H1 (cell line): Measurements from ENCODE around the gene SSNA1.

ENCODE experiments used
- CTCF ChIP-seq, 3 experiments: IDR thresholded peaks; 1 replicate in 2 of 3; 2 replicates in 1 of 3; pipeline versions ENCODE4 v1.5.1 to v1.6.1; 2011; ENCODE audit warnings: low read length in 3 of 3, mild to moderate bottlenecking in 3 of 3, inconsistent platforms in 2 of 3, low read depth in 1 of 3, moderate library complexity in 1 of 3; ENCODE audit not compliant: insufficient read depth in 1 of 3; ENCODE audit errors: control extremely low read depth in 1 of 3
- POLR2AphosphoS5 ChIP-seq: IDR thresholded peaks from 2 replicates; pipeline ENCODE4 v1.6.1; 2011; ENCODE audit warnings: low read depth, low read length
- RXRA ChIP-seq: IDR thresholded peaks from 2 replicates; pipeline ENCODE4 v1.6.1; 2011; ENCODE audit warnings: low read depth, mild to moderate bottlenecking, low read length, moderate library complexity; ENCODE audit not compliant: insufficient read depth
- SIN3A ChIP-seq, 2 experiments: IDR thresholded peaks in 1 of 2; conservative IDR thresholded peaks in 1 of 2; 2 replicates each; pipeline ENCODE4 v1.6.1; 2011 to 2012; ENCODE audit warnings: low read length in 2 of 2, improper control_type of control experiment in 1 of 2, low read depth in 1 of 2, mild to moderate bottlenecking in 1 of 2
- YY1 ChIP-seq: IDR thresholded peaks from 2 replicates; pipeline ENCODE4 v1.6.1; 2011; ENCODE audit warnings: low read depth, mild to moderate bottlenecking, low read length

- TF ChIP-seq YY1 (no peak), SIN3A (conservative IDR thresholded peaks at IDR 0.05 in 1 of 2, IDR thresholded peaks at IDR 0.05 in 1 of 2; ENCODE audit: low read depth in 1 of 2, low read length in 2 of 2) (no peak), CTCF (IDR thresholded peaks at IDR 0.05; ENCODE audit: control extremely low read depth in 1 of 3, insufficient read depth in 1 of 3, low read depth in 1 of 3, low read length in 3 of 3) (peak in 1 of 3 experiments; percentile 3; a peak in 1 of 4 replicates), RXRA (no peak), POLR2AphosphoS5 (no peak)
Measured at GRCh38 chr9:137162505-137163364, 25.7 kb upstream of the SSNA1 start.
